GM23338 (cell line): ENCODE data around the gene MESP2. TPM values are rescaled to one million over a fixed set of nuclear protein-coding genes. Genes with fewer than 3 reads are reported as not detected.

Experiments
- ATAC-seq: fragments of 200-7000 bp; cut with Tn5 transposase; 3 replicates; pipeline ENCODE4 v1.9.1; 2020
- DNase-seq: peaks from one replicate; pipeline ENCODE4 v3.0.0-alpha.2; 2015; ENCODE audit warnings: low spot score
- H2AFZ ChIP-seq: fragments of 200-600 bp; sonication (generic); 2 replicates; pipeline ENCODE4 v1.8.0; 2016; ENCODE audit warnings: antibody characterized with exemption, mild to moderate bottlenecking, moderate library complexity
- H3F3A ChIP-seq: fragments of 200-600 bp; sonication (generic); replicated peaks from 2 replicates; pipeline ENCODE4 v1.8.0; 2017; ENCODE audit warnings: antibody characterized with exemption, mixed run types, low read depth
- H3K27ac ChIP-seq: fragments of 200-600 bp; sonication (generic); 2 replicates; pipeline ENCODE4 v1.6.1; 2016; ENCODE audit warnings: low read depth
- H3K27me3 ChIP-seq: fragments of 200-600 bp; sonication (generic); 2 replicates; pipeline ENCODE4 v1.8.0; 2016; ENCODE audit warnings: mild to moderate bottlenecking, mixed run types, moderate library complexity; ENCODE audit not compliant: insufficient read depth
- H3K36me3 ChIP-seq: fragments of 200-600 bp; sonication (generic); 2 replicates; pipeline ENCODE4 v1.8.0; 2016; ENCODE audit warnings: mild to moderate bottlenecking; ENCODE audit not compliant: insufficient read depth
- H3K4me1 ChIP-seq: fragments of 200-600 bp; sonication (generic); 2 replicates; pipeline ENCODE4 v1.8.0; 2016; ENCODE audit warnings: mild to moderate bottlenecking, moderate library complexity; ENCODE audit not compliant: insufficient read depth
- H3K4me2 ChIP-seq: fragments of 200-600 bp; sonication (generic); 2 replicates; pipeline ENCODE4 v1.7.1; 2017; ENCODE audit warnings: mixed run types
- H3K4me3 ChIP-seq: fragments of 200-600 bp; sonication (generic); 2 replicates; pipeline ENCODE4 v1.6.1; 2016; ENCODE audit warnings: mixed run types
- H3K79me2 ChIP-seq: fragments of 200-600 bp; sonication (generic); replicated peaks from 2 replicates; pipeline ENCODE4 v1.8.0; 2017; ENCODE audit warnings: mild to moderate bottlenecking; ENCODE audit not compliant: insufficient read depth
- H3K9me2 ChIP-seq: fragments of 200-600 bp; sonication (generic); 2 replicates; pipeline ENCODE4 v1.8.0; 2017; ENCODE audit not compliant: insufficient read depth
- H4K20me1 ChIP-seq: fragments of 200-600 bp; sonication (generic); replicated peaks from 2 replicates; pipeline ENCODE4 v1.8.0; 2017; ENCODE audit warnings: mild to moderate bottlenecking; ENCODE audit not compliant: insufficient read depth
- H3K27ac Mint-ChIP-seq: 2 replicates; pipeline ENCODE4 v1.8.0; 2020; ENCODE audit warnings: inconsistent platforms, mild to moderate bottlenecking, moderate library complexity, mixed read lengths
- H3K27me3 Mint-ChIP-seq: 3 replicates; pipeline ENCODE4 v1.8.0; 2022; ENCODE audit warnings: low read depth, mild to moderate bottlenecking, moderate library complexity, mixed read lengths, inconsistent platforms; ENCODE audit not compliant: insufficient read depth, poor library complexity
- H3K36me3 Mint-ChIP-seq: 3 replicates; pipeline ENCODE4 v1.8.0; 2021; ENCODE audit warnings: low read depth, mild to moderate bottlenecking, inconsistent platforms, moderate library complexity, mixed read lengths
- H3K4me1 Mint-ChIP-seq: 3 replicates; pipeline ENCODE4 v1.8.0; 2020; ENCODE audit warnings: mild to moderate bottlenecking, inconsistent platforms, mixed read lengths
- H3K4me3 Mint-ChIP-seq: 3 replicates; pipeline ENCODE4 v1.8.0; 2021; ENCODE audit warnings: moderate library complexity, mild to moderate bottlenecking, inconsistent platforms, mixed read lengths
- H3K9me3 Mint-ChIP-seq: 3 replicates; pipeline ENCODE4 v1.8.0; 2020; ENCODE audit warnings: moderate library complexity, mild to moderate bottlenecking, inconsistent platforms, mixed read lengths
- CREB1 ChIP-seq: fragments of 250-450 bp; sonication (Bioruptor Pico); IDR thresholded peaks from 2 replicates; pipeline ENCODE4 v1.5.0; 2020; ENCODE audit warnings: low read depth, mild to moderate bottlenecking, moderate library complexity
- EZH2 ChIP-seq: fragments of 200-600 bp; sonication (generic); IDR thresholded peaks from one replicate; pipeline ENCODE4 v1.8.0; 2017; ENCODE audit warnings: antibody characterized with exemption, mild to moderate bottlenecking, low read depth; ENCODE audit not compliant: unreplicated experiment
- EZH2phosphoT487 ChIP-seq: fragments of 200-600 bp; sonication (generic); IDR thresholded peaks from one replicate; pipeline ENCODE4 v1.8.1; 2018; ENCODE audit warnings: antibody characterized with exemption; ENCODE audit not compliant: unreplicated experiment
- JUNB ChIP-seq: IDR thresholded peaks from one replicate; pipeline ENCODE4 v1.6.1; 2016; ENCODE audit warnings: antibody characterized with exemption; ENCODE audit not compliant: unreplicated experiment
- NANOG ChIP-seq: IDR thresholded peaks from 2 replicates; pipeline ENCODE4 v1.6.1; 2016; ENCODE audit warnings: antibody characterized with exemption, borderline replicate concordance
- STAT1 ChIP-seq: IDR thresholded peaks from one replicate; pipeline ENCODE4 v1.6.1; 2016; ENCODE audit warnings: antibody characterized with exemption; ENCODE audit not compliant: unreplicated experiment
- ZNF114 ChIP-seq: fragments of 250-450 bp; sonication (Bioruptor Pico); IDR thresholded peaks from 2 replicates; pipeline ENCODE4 v1.5.0; 2020; ENCODE audit warnings: mild to moderate bottlenecking, moderate library complexity
- polyA plus RNA-seq: library from polyadenylated mRNA; unstranded; fragments of >200 nt; fragmentation: Nextera tagmentation; extraction: Ambion mirVana; gene quantifications from 2 replicates; pipeline ENCODE4 v1.2.1, GENCODE V29; 2016
- total RNA-seq: library from RNA; depleted of rRNA; stranded (reverse); fragments of >200 nt; shearing (Covaris generic); gene quantifications from 2 replicates; pipeline ENCODE4 v1.2.3, GENCODE V29; 2014
- TF ChIP-seq, protein P1 (sequence below): IDR thresholded peaks from 2 replicates; pipeline ENCODE4 v1.6.1; 2016; ENCODE audit warnings: antibody characterized with exemption
- TF ChIP-seq, protein P2 (sequence below): IDR thresholded peaks from one replicate; pipeline ENCODE4 v1.6.1; 2018; ENCODE audit warnings: antibody characterized with exemption; ENCODE audit not compliant: unreplicated experiment
- TF ChIP-seq, protein P3 (sequence below): fragments of 250-450 bp; sonication (Bioruptor Pico); IDR thresholded peaks from 2 replicates; pipeline ENCODE4 v1.5.0; 2020; ENCODE audit warnings: mild to moderate bottlenecking, moderate library complexity

The MESP2 gene
- total and polyA plus RNA-seq, 2 experiments from 2014 or later: 0.24 to 1.3 TPM

DNA sequence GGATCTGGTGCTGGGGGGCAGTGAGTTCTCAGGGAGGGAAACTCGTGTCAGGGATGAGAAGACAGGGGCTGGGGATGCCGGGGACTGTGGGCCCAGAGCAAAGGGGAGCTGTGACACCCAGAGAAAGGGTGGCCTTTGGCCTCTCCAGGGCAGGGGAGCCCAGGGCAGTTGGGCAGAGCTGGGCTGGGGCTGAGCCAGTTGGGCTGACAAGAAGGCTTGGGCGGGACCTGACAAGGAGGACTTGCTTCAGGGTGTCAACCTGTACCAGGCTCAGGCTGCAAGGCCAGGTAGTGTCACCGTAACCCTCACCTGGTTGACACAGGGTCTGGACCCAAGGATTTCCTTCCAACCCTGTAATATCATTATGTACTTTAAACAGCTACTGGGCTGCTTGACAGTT is 51.7 kb downstream of the MESP2 start:
- H3K4me3 Mint-ChIP-seq: no peak overlapping the region
- Histone ChIP-seq H3K4me1 (no peaks in the 10 kb centered on the region; the same call in 1 of the 2 replicates), H3K27me3 (no peaks in the 10 kb centered on the region), H3K9me2 (no peaks in the 10 kb centered on the region), H2AFZ (no peak overlapping the region), H3K79me2 (no peaks in the 10 kb centered on the region), H3K4me3 (no peak overlapping the region), H3K36me3 (no peaks in the 10 kb centered on the region), H3F3A (no peaks in the 10 kb centered on the region), H3K27ac (no peak overlapping the region), H3K4me2 (no peak overlapping the region), H4K20me1 (no peaks in the 10 kb centered on the region; the same call in 1 of the 2 replicates)
- H3K27me3 Mint-ChIP-seq: peaks cover 7% of the 10 kb centered on the region
- TF ChIP-seq, protein P1, sequence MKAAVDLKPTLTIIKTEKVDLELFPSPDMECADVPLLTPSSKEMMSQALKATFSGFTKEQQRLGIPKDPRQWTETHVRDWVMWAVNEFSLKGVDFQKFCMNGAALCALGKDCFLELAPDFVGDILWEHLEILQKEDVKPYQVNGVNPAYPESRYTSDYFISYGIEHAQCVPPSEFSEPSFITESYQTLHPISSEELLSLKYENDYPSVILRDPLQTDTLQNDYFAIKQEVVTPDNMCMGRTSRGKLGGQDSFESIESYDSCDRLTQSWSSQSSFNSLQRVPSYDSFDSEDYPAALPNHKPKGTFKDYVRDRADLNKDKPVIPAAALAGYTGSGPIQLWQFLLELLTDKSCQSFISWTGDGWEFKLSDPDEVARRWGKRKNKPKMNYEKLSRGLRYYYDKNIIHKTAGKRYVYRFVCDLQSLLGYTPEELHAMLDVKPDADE: no peak
- TF ChIP-seq NANOG (no peak), STAT1 (no peak), JUNB (no peak), EZH2phosphoT487 (no peak), CREB1 (no peak), ZNF114 (no peak), EZH2 (no peak)
- TF ChIP-seq, protein P2, sequence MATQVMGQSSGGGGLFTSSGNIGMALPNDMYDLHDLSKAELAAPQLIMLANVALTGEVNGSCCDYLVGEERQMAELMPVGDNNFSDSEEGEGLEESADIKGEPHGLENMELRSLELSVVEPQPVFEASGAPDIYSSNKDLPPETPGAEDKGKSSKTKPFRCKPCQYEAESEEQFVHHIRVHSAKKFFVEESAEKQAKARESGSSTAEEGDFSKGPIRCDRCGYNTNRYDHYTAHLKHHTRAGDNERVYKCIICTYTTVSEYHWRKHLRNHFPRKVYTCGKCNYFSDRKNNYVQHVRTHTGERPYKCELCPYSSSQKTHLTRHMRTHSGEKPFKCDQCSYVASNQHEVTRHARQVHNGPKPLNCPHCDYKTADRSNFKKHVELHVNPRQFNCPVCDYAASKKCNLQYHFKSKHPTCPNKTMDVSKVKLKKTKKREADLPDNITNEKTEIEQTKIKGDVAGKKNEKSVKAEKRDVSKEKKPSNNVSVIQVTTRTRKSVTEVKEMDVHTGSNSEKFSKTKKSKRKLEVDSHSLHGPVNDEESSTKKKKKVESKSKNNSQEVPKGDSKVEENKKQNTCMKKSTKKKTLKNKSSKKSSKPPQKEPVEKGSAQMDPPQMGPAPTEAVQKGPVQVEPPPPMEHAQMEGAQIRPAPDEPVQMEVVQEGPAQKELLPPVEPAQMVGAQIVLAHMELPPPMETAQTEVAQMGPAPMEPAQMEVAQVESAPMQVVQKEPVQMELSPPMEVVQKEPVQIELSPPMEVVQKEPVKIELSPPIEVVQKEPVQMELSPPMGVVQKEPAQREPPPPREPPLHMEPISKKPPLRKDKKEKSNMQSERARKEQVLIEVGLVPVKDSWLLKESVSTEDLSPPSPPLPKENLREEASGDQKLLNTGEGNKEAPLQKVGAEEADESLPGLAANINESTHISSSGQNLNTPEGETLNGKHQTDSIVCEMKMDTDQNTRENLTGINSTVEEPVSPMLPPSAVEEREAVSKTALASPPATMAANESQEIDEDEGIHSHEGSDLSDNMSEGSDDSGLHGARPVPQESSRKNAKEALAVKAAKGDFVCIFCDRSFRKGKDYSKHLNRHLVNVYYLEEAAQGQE: no peak
- TF ChIP-seq, protein P3, sequence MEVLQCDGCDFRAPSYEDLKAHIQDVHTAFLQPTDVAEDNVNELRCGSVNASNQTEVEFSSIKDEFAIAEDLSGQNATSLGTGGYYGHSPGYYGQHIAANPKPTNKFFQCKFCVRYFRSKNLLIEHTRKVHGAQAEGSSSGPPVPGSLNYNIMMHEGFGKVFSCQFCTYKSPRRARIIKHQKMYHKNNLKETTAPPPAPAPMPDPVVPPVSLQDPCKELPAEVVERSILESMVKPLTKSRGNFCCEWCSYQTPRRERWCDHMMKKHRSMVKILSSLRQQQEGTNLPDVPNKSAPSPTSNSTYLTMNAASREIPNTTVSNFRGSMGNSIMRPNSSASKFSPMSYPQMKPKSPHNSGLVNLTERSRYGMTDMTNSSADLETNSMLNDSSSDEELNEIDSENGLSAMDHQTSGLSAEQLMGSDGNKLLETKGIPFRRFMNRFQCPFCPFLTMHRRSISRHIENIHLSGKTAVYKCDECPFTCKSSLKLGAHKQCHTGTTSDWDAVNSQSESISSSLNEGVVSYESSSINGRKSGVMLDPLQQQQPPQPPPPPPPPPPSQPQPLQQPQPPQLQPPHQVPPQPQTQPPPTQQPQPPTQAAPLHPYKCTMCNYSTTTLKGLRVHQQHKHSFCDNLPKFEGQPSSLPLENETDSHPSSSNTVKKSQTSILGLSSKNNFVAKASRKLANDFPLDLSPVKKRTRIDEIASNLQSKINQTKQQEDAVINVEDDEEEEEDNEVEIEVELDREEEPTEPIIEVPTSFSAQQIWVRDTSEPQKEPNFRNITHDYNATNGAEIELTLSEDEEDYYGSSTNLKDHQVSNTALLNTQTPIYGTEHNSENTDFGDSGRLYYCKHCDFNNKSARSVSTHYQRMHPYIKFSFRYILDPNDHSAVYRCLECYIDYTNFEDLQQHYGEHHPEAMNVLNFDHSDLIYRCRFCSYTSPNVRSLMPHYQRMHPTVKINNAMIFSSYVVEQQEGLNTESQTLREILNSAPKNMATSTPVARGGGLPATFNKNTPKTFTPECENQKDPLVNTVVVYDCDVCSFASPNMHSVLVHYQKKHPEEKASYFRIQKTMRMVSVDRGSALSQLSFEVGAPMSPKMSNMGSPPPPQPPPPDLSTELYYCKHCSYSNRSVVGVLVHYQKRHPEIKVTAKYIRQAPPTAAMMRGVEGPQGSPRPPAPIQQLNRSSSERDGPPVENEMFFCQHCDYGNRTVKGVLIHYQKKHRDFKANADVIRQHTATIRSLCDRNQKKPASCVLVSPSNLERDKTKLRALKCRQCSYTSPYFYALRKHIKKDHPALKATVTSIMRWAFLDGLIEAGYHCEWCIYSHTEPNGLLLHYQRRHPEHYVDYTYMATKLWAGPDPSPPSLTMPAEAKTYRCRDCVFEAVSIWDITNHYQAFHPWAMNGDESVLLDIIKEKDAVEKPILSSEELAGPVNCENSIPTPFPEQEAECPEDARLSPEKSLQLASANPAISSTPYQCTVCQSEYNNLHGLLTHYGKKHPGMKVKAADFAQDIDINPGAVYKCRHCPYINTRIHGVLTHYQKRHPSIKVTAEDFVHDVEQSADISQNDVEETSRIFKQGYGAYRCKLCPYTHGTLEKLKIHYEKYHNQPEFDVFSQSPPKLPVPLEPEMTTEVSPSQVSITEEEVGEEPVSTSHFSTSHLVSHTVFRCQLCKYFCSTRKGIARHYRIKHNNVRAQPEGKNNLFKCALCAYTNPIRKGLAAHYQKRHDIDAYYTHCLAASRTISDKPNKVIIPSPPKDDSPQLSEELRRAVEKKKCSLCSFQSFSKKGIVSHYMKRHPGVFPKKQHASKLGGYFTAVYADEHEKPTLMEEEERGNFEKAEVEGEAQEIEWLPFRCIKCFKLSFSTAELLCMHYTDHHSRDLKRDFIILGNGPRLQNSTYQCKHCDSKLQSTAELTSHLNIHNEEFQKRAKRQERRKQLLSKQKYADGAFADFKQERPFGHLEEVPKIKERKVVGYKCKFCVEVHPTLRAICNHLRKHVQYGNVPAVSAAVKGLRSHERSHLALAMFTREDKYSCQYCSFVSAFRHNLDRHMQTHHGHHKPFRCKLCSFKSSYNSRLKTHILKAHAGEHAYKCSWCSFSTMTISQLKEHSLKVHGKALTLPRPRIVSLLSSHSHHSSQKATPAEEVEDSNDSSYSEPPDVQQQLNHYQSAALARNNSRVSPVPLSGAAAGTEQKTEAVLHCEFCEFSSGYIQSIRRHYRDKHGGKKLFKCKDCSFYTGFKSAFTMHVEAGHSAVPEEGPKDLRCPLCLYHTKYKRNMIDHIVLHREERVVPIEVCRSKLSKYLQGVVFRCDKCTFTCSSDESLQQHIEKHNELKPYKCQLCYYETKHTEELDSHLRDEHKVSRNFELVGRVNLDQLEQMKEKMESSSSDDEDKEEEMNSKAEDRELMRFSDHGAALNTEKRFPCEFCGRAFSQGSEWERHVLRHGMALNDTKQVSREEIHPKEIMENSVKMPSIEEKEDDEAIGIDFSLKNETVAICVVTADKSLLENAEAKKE: no peak
- peaks cover 26% of the 10 kb centered on the region for H3K4me1 Mint-ChIP-seq
- ATAC-seq (no peak), DNase-seq (no peak)
- H3K36me3 Mint-ChIP-seq: peaks cover under 1% of the 10 kb centered on the region; the same call in 1 of the 3 replicates
- H3K27ac Mint-ChIP-seq: no peak overlapping the region; the same call in 1 of the 2 replicates
- no peaks in the 10 kb centered on the region for H3K9me3 Mint-ChIP-seq
